SH-SY5Y (cell line): ENCODE results near the gene OR2H2.

Experiments
- GATA2 ChIP-seq: IDR thresholded peaks from 2 replicates; pipeline ENCODE4 v1.6.1; 2011; ENCODE audit warnings: mild to moderate bottlenecking, low read depth, low read length
- GATA3 ChIP-seq: IDR thresholded peaks from 2 replicates; pipeline ENCODE4 v1.6.1; 2011; ENCODE audit warnings: low read depth, mild to moderate bottlenecking, low read length, moderate library complexity

GRCh38 chr6:29633534-29633905 lies 48.6 kb downstream of the OR2H2 start:
- TF ChIP-seq GATA2 (no peak), GATA3 (no peak)
